A549 (cell line): ENCODE results near the gene OR10G7.

Source experiments
- CEBPB ChIP-seq, 2 experiments: fragments of >200 bp in 1 of 2; sonication (Bioruptor Twin) in 1 of 2; formaldehyde crosslinking in 1 of 2; IDR thresholded peaks; 2 replicates each; pipeline ENCODE4 v1.6.1; 2012 to 2016
- CHD2 ChIP-seq: fragments of 150-350 bp; IDR thresholded peaks from 2 replicates; pipeline ENCODE4 v1.6.1; 2014; ENCODE audit warnings: low read length; ENCODE audit not compliant: partially characterized antibody
- EP300 ChIP-seq, 2 experiments: fragments of >200 bp; sonication (Bioruptor Twin); formaldehyde crosslinking; IDR thresholded peaks; 2 replicates in 1 of 2; 3 replicates in 1 of 2; pipeline ENCODE4 v1.6.1; 2016 to 2017
- HDAC2 ChIP-seq: fragments of 200-600 bp; sonication (generic); IDR thresholded peaks from 2 replicates; pipeline ENCODE4 v1.6.1; 2016
- JUNB ChIP-seq: fragments of >200 bp; sonication (Bioruptor Twin); formaldehyde crosslinking; IDR thresholded peaks from 2 replicates; pipeline ENCODE4 v1.6.1; 2016
- KDM5A ChIP-seq: fragments of 200-600 bp; sonication (generic); IDR thresholded peaks from 2 replicates; pipeline ENCODE4 v1.6.1; 2016; ENCODE audit warnings: antibody characterized with exemption, mild to moderate bottlenecking
- MYC ChIP-seq: IDR thresholded peaks from 2 replicates; pipeline ENCODE4 v1.6.1; 2012; ENCODE audit warnings: mild to moderate bottlenecking, inconsistent platforms, low read length, improper control_type of control experiment, borderline replicate concordance
- NR3C1 ChIP-seq: fragments of >200 bp; sonication (Bioruptor Twin); formaldehyde crosslinking; IDR thresholded peaks from 3 replicates; pipeline ENCODE4 v1.6.1; 2017
- POLR2A ChIP-seq: IDR thresholded peaks from 2 replicates; pipeline ENCODE4 v1.6.1; 2012; ENCODE audit warnings: mild to moderate bottlenecking, low read length
- POLR2AphosphoS2 ChIP-seq: conservative IDR thresholded peaks from 2 replicates; pipeline ENCODE4 v1.6.1; 2012; ENCODE audit warnings: low read length, improper control_type of control experiment, inconsistent platforms
- RFX5 ChIP-seq: fragments of 450-650 bp; IDR thresholded peaks from 2 replicates; pipeline ENCODE4 v1.7.1; 2014; ENCODE audit warnings: antibody characterized with exemption, mild to moderate bottlenecking, moderate library complexity
- TF ChIP-seq, protein P1 (sequence below): fragments of 450-650 bp; IDR thresholded peaks from 2 replicates; pipeline ENCODE4 v1.6.1; 2014; ENCODE audit warnings: antibody characterized with exemption
- TF ChIP-seq, protein P2 (sequence below): fragments of >200 bp; sonication (Bioruptor Twin); formaldehyde crosslinking; IDR thresholded peaks from 3 replicates; pipeline ENCODE4 v1.5.1; 2016
- TF ChIP-seq, protein P3 (sequence below): IDR thresholded peaks from 2 replicates; pipeline ENCODE4 v1.6.1; 2012

DNA sequence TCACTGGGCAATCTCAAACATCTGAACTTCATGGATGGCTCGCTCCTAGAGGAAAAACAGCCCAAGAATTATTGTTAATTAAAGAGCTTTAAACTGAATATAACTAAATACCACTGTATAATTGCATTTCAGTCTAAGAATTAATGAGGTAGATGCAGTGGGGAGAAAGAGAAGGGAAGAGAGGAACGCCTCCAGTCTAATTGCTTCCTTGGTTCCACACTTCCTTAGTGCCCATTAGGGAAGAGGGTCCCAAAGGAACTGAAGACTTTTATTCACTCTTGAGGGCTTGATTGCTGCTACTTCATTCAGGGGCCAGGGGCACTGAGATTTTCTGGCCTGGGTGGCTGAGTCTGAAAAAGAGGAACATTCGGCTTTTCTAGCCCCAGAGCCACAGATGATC lies 11.8 kb upstream of the OR10G7 start:
- TF ChIP-seq, protein P1, sequence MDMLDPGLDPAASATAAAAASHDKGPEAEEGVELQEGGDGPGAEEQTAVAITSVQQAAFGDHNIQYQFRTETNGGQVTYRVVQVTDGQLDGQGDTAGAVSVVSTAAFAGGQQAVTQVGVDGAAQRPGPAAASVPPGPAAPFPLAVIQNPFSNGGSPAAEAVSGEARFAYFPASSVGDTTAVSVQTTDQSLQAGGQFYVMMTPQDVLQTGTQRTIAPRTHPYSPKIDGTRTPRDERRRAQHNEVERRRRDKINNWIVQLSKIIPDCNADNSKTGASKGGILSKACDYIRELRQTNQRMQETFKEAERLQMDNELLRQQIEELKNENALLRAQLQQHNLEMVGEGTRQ, result no peak
- TF ChIP-seq CEBPB (IDR thresholded peaks at IDR 0.05) (no peak), JUNB (no peak), NR3C1 (no peak), CHD2 (no peak), POLR2AphosphoS2 (no peak), HDAC2 (no peak), EP300 (IDR thresholded peaks at IDR 0.05) (no peak), POLR2A (no peak), KDM5A (no peak), MYC (no peak), RFX5 (no peak)
- TF ChIP-seq, protein P2, sequence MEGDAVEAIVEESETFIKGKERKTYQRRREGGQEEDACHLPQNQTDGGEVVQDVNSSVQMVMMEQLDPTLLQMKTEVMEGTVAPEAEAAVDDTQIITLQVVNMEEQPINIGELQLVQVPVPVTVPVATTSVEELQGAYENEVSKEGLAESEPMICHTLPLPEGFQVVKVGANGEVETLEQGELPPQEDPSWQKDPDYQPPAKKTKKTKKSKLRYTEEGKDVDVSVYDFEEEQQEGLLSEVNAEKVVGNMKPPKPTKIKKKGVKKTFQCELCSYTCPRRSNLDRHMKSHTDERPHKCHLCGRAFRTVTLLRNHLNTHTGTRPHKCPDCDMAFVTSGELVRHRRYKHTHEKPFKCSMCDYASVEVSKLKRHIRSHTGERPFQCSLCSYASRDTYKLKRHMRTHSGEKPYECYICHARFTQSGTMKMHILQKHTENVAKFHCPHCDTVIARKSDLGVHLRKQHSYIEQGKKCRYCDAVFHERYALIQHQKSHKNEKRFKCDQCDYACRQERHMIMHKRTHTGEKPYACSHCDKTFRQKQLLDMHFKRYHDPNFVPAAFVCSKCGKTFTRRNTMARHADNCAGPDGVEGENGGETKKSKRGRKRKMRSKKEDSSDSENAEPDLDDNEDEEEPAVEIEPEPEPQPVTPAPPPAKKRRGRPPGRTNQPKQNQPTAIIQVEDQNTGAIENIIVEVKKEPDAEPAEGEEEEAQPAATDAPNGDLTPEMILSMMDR, result no peak
- TF ChIP-seq, protein P3, sequence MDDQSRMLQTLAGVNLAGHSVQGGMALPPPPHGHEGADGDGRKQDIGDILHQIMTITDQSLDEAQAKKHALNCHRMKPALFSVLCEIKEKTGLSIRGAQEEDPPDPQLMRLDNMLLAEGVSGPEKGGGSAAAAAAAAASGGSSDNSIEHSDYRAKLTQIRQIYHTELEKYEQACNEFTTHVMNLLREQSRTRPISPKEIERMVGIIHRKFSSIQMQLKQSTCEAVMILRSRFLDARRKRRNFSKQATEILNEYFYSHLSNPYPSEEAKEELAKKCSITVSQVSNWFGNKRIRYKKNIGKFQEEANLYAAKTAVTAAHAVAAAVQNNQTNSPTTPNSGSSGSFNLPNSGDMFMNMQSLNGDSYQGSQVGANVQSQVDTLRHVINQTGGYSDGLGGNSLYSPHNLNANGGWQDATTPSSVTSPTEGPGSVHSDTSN, result no peak
